ENCODE measurements around the gene MAP7. TPM values are rescaled to one million over a fixed set of nuclear protein-coding genes. Genes with fewer than 3 reads are reported as not detected.
"Not testable (repeated sequence)": the region's sequence is repeated elsewhere in the genome, so short reads cannot be mapped to it uniquely, and the experiment has no call there.

Gene MAP7
- total RNA-seq, 1 experiment from 2014 or later = 0.24 TPM

DNA sequence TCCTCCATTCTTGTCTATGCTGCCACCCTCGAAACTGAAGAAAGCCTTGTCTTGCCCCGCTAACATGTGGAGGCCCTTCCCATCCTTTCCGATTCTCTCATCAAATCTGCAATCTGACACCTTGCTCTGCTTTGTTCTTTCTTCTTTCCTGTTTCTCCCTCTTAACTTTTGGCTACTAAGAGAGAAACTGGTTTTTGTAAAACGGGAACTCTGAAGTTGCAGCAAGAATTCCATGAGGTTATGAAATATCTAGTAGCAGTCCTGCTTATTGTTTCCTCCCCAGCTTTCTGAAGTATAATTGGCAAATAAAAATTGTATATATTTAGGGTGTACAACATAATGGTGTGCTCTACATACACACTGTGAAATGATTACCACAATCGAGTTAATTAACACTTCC is 80.2 kb downstream of the MAP7 start:
- no peak for DNase-seq (ENCODE audit: low read depth)

DNA sequence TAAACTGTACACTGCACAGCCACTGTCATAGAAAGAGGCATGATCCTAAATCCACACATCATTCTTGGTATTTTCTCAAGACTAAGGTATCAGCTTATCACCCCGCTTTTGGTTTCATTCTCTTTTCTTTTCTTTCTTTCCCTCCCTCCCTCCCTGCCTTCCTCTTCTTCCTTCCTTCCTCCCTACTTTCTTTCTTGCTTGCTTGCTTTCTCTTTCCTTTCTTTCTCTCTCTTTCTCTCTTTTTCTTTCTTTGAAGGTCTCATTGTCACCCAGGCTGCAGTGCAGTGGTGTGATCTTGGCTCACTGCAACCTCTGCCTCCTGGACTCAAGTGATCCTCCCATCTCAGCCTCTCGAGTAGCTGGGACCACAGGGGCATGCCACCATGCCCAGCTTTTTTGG is 81.1 kb downstream of the MAP7 start:
- no peak for DNase-seq (ENCODE audit: low read depth)

DNA sequence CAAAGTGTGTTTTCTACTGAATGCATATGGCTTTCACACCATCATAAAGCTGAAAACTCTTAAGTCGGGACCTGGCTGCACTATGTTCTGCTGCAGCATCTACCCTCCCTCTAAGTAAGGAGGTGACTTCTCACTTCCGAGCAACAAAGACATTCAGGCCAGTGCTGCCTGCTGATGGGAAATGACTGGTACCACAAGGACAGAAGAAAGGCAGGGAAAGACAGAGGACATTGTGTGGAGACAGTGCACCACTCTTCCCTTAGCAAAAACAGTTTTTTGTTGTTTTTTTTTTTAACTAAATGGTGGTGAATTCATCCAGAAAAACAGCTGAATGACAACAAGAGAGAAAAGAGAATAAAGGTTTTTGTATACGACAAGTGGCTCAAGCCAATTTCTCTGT is 81.5 kb downstream of the MAP7 start:
- no peak for DNase-seq (ENCODE audit: low read depth)

DNA sequence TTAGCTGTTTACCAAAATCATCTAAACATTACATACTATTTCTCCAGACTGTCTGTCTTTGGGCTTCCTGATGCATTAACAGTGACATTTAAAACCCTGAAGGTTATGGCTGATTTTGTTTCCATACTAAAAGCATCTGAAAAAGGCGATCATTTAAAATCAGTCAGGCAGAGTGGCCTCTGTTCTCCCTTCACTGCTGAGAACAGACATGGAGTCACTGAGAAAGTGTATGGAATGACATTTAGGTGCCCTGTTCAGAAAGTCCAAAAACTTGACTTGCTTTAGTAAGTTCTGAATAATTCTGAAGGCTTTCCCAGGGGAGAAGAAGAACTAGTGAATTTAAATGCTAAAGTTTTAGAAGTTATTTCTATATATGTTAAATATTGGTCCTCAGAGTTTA is 83.0 kb downstream of the MAP7 start:
- DNase-seq (ENCODE audit: low read depth) = no peak

DNA sequence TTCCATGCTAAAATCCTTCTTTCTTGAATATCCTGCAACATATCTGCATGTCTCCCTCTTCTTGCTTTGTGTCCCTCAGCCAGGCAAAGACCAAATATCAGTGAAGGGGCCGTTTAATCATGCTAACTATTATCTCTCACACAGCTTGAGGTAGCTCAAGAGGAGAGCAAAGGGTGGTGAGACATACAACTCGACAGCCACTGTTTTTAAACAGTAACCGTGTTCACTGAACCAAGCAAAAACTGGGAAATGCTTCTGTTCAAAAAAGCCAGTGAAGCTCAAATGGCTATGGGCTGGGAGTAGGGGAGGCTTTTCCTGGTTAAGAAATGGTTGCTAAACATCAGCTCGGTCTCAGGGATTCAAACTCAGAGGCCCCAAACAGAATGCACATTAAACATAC is 83.4 kb downstream of the MAP7 start:
- DNase-seq (ENCODE audit: low read depth) = no peak

DNA sequence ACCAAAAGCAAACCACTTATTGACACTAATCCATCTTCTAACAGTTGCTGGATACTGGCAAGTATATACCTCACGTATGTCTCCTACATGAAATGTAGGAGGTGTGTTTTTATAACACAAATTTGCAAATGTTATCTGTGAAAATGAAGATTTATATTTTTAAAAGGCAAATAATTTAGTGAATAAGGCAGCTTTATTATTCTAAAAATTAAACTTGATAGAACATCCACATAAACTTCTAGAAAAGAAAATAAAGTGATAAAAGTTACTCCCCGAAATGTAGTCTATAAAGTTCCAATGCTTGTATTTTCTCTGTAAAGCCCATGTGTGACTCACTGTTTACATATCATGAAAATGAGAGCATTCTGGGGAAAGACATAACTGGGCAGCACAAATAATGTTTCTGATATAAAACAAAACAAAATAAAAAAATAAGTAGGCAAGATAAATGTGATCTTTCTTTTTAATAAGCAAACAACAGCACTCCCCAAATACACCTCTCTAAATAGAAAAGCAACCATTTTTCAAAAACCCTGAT is 84.4 kb downstream of the MAP7 start:
- no peak for DNase-seq (ENCODE audit: low read depth)

DNA sequence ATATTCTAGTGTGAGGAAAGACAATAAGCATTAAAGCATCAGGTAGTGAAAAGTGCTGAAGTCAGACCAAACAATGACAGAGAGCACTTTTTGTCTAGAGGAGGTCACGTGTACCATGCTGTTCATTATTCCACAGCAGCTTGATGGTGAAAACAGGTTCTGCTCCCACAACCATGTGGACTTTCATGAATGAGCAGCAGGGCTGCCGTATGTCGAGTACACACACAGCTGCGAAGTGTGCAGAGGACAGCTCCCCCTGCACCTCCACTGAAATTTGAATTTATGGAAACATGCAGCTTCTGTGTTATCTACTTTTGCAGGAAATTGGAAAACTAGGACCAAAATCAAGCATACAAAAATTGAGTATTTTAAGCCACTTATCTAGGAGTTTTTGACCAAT is 85.3 kb downstream of the MAP7 start:
- DNase-seq (ENCODE audit: low read depth) = no peak

DNA sequence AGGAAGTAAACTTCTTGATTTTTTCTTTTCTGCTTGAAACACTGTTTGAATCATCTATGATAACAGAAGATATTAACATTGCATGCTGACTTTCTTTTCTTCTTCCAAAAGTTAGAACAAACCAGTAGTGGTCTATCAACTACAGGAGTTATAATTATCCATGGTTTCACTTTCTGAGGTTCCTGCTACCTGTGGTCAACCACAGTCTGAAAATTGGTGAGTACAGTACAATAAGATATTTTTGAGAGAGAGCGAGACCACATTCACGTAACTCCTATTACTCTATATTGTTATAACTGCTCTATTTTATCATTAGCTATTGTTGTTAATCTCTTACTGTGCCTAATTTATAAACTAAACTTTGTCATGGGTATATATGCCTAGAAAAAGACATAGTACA is 86.1 kb downstream of the MAP7 start:
- DNase-seq (ENCODE audit: low read depth) = no peak

DNA sequence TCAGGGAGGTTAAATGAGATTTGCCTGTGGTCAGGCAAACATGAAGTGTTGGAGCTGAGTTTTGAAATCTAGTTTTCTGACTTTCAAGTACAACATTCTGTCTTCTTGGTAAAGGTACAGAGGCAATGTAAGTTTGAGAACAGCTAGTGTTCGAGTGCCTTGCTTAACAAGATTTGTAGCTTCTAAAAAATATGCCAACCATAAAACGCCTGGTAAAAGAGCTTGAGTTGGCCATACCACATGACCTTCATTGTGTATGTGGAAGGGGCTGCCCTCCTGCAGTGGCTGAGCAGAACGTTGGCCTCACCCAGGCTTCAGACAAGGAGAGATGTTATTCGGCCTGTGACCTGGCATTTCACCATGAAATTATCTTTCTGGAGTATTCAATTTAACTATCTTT is 86.5 kb downstream of the MAP7 start:
- DNase-seq (ENCODE audit: low read depth) = no peak

DNA sequence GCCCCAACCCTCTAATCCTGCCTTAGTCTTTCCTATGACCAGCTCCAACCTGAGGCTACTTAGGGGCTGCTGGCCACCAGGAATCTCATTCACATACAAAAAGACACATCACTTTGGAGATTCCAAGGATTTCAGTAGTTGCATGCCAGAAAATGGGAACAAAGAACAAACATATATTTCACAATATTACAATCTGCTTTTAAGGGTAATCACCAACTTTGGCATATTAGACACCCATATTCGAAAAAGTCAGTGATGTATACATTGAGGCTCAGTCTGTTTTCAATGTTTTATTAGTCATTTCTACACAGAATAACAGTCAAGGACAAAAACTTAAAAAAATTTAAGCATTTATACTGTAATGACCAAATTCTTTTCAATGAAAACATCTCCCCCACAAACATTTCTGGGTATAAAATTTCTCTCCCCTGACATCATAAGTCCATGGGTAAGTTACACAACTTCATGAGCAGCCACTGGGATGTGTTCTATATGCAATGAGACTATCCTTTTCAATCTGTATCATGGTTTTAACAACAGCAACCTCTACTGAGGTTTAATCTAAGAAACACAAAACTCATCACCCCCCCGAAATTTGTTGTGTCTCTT is 103.5 kb downstream of the MAP7 start:
- no peak for DNase-seq (ENCODE audit: low read depth)

DNA sequence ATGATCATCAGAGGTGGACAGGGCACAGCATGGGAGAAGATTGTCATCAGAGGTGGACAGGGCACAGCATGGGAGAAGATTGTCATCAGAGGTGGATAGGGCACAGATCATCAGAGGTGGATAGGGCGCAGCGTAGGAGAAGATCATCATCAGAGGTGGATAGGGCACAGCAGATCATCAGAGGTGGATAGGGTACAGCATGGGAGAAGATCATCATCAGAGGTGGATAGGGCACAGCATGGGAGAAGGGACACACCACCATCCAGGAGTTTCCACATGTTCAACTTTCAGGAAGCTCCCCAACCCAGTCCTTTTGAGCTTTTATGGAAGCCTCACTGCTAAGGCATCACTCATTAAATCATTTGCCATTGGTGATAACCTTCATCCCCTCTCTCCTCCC is 104.1 kb downstream of the MAP7 start:
- no peak for DNase-seq (ENCODE audit: low read depth)

DNA sequence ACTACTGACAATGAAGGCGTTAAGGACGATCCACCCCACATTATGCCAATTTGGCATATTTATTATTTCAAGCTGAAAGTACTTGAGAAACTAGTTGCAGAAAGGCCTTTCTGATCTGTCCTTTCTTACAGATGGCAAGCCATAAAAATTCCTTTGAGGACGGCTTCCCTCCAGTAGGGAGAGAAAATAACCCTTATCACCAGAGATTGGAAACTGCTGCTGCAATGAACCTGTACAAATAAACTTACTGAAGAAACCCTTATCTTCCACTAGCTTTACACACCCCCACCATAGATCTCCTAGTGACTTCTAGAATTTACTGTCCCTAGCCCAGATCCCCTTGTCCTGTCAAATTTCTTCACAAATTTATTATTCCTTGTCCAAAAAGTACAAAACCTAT is 105.2 kb downstream of the MAP7 start:
- DNase-seq (ENCODE audit: low read depth) = no peak

DNA sequence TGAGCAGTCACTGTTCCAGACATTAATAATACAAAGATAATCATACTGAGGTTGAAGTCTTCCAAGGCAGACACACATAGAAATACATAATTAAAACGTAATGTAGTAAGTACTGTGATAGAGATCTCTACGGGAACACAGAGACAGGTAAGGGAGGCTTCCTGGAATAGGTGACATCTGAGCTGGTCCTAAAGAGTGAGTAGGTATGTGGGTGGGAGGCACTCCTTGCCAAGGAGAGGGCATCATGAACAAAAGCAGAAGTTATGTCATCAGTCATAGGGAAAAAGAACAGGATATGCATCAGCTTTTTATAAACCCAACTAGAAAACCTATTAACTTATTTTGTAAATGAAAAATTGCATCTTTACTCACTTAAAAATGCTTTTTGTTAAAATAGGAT is 110.0 kb downstream of the MAP7 start:
- DNase-seq (ENCODE audit: low read depth) = no peak

DNA sequence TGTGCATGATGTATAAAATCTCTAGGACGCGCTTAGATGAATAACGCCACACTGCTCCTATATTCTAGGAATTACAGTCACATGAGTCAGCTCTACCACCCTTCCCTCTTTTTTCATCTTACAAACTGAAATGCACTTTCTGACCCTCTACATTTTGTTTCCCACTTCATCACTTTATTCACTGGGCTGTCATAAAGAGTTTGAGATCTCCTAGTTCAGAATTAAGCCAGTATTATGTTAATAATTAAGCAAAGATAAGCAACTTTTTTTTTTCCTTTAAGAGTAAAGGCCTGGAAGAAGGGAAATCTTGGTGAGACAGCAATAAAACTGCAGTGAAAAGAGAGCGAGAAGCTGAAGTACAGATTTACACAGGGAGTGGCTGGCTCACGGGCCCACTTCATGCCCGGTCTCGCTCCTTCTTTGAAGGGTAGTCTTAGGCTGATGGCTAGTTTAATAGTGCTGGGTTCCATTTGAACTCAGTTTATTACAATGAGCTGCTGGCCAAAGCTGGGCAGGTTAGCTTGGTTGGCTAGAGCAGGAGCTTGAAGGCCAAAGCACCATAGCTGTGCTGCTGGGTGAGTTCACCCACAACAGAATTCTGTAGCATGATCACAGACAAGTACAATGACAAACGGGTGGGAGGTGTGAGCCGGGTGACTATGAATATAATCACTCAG is 110.6 kb downstream of the MAP7 start:
- no peak for DNase-seq (ENCODE audit: low read depth)

DNA sequence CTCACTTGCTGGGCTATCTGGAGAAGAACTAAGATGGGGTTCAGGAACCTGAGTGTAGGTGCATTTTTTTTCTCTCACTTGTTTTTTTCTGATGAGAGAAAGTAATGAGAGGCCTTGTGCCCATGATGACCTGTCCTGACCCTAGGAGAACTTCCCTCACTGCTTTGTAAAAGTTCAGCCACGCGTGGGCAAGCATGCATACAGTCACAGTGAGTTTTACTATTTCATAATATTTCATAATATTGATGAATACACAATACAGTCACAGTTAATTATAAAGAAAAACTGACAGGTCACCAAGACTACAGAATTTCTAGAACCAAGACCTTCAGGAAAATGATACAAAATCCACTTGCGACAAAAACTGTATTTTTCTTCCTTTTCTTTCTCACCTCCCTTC is 111.8 kb downstream of the MAP7 start:
- DNase-seq (ENCODE audit: low read depth) = no peak

DNA sequence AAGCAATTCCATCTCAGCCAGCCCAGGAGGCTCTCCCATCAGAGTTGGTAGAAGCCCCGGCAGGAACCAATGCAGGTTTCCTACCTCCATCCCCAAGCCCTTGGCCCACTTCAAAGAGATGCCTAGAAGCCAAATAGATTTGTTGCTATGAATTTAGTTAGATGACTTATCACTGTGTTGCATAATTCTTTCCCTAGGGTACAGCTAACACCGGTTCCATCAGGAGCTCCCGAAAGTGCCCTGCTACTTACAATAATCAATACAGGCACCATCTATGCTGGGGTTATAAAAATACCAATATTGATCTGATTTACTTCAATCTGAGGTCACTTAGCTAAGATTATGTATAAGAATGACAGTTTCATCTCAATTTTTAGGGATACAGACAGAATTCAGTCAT is 113.0 kb downstream of the MAP7 start:
- no peak for DNase-seq (ENCODE audit: low read depth)

DNA sequence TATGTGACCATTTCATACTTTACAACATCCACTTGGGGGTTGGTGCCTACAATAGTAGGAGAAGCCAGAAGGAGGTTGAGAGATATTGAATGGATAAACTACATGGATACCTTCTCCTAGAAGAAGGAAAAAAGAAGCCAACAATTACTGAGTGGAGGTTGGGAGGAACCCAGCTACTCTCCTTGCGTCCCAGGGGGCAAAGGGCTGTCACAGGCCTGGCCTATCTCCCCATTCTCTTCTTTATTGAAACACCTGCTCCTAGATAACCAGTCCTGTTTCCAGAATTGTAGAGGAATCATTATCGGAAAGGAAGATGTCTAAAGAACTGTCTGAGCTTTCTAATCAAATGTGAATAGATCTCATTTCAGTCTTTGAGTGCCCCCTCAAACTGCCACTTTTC is 115.1 kb downstream of the MAP7 start:
- no peak for DNase-seq (ENCODE audit: low read depth)

DNA sequence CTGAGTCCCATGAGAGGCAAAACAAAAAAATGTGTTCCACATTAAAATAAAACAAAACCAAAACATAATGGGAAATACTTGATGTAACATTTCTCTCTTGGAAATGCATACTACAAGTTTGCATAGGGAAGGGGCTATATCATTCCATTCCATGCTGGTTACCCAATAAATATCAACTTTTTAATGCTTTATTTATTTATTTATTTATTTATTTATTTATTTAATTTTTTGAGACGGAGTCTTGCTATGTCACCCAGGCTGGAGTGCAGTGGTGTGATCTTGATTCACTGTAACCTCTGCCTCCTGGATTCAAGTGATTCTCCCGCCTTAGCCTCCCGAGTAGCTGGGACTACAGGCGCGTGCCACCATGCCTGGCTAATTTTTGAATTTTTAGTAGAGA is 118.9 kb downstream of the MAP7 start:
- not testable (repeated sequence) for DNase-seq (ENCODE audit: low read depth)

DNA sequence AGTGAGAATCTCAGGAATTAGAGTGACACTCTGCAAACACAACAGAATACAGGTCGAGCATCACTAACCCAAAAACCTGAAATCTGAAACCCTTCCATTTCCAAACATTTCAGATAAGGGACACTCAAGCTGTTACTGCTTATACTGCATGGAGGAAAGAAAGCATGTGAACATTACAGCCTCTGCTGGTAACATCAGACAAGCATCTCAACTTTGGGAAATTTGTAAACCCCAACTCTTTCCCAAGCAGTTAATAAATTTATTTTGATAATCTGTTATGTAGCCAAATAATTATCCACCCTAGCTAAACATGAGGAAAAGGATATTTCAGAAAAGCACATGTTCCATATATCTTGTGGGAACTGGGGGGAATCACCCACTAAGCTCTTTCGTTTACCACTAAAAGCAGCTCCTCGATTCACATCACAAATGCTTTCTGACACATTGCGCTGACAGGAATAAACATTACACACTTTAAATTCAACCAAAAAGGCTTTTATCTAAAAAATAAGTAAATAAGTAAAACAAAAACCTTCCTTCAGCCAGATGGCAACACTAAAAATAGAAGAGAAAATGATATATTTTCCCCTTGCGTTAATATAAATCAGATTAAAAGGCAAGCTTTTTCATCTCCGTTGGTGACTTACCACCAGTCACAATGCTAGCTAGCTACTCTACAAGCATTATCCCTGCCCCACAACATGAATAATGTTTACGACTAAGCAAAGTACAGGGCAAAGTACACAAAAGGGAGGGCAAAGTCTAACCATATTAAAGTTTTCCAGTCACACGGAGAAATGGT is 120.8 kb downstream of the MAP7 start:
- no peak for DNase-seq (ENCODE audit: low read depth)

DNA sequence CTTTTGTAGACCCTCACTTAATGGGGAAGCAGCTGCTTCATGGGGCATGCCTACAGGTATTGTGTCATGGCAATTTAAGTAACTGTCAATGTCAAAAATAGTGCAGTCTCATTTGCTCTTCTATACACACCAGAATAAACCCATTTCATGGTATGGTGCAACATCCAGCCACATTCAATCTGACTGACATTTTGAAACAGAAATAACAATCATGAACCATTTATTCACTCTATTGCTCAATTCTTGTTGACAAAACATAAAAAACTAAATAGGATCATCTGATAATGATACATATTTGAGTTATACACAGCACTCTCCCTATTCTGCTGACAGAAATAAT is 122.9 kb downstream of the MAP7 start:
- DNase-seq (ENCODE audit: low read depth) = no peak

DNA sequence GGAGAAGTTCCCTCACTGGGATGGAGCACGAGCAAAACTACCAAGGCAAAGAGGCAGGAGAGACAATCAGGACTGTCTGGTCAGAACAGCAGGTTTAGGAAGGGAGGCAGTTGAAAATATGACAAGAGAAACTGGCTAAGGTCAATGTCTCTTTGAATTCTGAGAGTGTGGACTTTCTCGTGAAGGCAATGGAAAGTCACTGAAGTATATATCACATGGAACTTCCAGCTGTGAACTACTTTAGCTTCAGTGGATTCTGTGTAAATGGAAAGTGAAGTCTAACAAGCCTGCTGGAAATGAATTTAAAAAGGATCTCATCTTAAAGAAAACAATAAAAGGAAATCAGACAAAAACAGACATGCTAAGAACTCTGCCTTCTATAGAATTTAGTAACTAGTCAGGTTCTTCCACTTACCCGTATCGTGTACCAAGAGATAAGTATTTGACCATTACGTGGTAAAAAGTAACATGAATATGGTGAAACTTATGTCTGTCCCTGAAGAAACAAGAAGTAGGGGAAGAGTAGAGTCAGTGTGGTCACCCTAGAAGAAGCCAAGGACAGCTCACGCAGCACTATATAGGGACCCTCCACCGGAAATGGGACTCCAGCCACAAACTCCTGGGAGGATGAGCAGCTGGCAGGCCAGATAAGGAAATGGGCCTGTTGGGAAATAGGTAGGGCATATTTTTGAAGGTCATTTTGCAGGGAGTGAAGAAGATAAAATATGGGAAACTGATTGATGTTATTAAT is 123.4 kb downstream of the MAP7 start:
- DNase-seq (ENCODE audit: low read depth) = no peak

DNA sequence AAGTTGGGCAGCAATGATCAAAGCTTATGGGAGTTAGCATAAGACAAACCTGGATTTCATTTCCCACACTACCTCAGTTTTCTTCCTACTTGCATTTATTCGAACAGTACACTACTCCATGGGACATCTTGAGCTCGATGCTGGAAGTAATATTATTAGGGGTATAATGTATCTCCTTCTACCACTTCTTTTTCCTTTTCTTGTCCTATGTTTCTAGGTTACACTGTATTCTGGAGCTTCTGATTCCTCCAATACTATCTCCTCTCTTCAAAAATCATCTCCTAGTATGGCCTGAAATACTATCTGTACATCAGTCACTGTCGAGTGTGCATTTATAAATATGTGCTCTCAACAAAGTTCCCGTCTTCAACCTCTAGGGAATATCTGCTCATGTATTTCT is 124.4 kb downstream of the MAP7 start:
- DNase-seq (ENCODE audit: low read depth) = no peak
